HG03045 (cell line): ENCODE results near the gene SHANK2.
"Not testable (repeated sequence)": the region's sequence is repeated elsewhere in the genome, so short reads cannot be mapped to it uniquely, and the experiment has no call there.

Experiments
- ATAC-seq: cut with Tn5 transposase; IDR thresholded peaks from one replicate; pipeline ENCODE4 v1.9.1; 2021; ENCODE audit warnings: mild to moderate bottlenecking, moderate library complexity; ENCODE audit not compliant: unreplicated experiment

The SHANK2 gene

DNA sequence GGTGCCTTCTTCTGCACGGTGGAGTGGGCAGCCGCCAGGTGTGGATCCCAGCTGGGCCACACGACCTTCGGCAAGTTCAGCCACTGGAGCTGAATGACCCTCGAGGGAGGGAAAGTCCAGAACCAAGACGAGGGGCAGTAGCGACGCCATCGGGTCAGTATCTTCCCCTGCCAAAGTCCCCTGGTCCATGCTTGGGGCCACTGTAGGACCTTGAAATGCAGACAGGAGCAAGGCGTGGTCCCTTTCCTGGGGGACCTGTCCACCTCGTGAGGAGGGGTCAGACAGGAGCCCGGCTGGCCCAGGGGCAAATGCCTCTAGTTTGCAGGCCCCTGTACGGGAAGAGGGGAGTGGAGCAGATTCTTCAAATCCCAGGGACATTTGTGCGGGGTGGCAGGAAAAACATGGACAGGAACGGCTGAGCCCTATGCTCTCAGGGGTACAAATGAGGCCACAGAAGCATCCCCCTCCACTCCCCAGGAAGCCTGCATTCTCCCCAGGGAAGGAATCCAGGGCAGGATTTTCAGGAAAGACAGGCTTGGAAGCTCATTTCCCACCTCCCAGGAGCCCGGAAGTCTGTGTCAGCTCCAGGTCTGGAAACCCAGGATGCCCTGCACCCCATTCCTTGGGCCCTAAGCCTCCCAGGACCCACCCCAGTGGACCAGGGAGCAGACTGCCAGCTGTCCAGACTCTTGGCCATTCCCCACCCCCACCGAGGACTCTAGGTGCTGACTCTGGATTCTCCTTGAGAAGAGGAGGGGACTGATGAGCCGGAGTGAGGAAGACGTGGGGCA lies 6.6 kb downstream of the SHANK2 start:
- ATAC-seq, result no peak

DNA sequence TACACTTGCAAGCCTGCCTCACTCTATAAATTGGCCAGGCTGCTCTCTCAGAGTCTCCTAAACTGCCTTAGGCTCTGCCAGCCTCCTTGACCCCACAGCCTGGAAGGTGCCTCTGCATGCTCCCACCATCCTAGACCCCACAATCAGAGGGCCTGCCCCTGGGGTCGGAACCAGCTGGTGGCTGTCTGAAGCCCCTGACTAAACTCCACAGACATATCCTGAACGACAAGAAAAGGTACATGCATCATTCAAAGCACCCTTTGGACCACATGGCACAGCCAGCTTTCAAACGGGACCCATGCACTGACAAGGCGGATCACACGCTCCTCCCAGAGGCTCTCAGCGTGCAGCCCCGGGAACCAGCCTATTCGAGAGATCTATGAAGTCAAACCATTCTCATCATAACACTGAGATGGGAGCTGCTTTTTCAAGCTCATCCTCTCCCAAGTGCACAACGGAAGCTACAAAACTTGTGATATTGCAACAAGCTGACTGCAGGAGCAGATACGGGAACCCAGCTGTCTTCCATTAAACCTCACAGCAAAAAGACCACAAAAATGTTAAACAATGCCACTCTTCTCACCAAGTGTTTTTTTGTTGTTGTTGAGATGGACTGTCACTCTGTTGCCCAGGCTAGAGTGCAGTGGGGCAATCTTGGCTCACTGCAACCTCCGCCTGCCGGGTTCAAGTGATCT lies 8.1 kb downstream of the SHANK2 start:
- no peak for ATAC-seq

DNA sequence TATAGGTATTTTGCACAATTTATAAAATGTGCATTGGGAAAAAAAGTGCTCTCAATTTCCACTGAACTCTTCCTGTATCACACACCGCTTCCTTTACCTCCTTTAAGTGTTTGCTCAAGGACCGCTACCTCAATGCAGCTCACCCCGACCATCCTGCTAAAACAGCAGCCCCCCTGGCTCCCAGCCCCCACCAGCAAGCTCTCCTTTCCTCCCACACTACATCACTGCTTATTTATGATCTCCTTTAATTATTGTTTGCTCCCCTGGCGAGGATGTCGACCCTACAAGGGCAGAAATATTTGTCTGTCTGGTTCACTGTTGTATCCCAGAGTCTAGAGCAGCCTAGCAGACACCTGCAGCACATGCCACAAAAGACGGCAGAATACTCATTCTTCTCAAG lies 10.0 kb downstream of the SHANK2 start:
- no peak for ATAC-seq

DNA sequence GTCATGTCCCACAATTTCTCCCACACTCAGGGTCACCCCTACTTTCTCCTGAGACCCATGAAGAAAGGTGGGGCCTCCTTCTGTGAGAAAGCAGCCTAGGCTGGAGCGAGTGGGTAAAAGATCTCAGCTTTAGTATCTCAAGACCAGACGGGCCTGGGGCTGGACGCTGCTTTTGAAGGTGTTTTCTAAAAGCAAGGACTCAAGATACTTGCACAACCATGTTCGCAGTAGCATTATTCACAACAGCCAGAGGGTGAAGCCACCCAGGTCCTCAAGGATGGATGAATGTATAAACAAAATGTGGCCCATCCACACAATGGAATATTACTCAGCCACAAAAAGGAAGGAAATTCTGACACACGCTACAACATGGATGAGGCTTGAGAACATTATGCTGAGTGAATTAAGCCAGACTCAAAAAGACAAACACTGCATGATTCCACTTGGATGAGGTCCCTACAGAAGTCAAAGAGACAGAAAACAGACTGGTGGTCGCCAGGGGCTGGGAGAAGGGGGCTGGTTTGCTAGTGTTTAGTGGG lies 10.6 kb downstream of the SHANK2 start:
- ATAC-seq, result no peak

DNA sequence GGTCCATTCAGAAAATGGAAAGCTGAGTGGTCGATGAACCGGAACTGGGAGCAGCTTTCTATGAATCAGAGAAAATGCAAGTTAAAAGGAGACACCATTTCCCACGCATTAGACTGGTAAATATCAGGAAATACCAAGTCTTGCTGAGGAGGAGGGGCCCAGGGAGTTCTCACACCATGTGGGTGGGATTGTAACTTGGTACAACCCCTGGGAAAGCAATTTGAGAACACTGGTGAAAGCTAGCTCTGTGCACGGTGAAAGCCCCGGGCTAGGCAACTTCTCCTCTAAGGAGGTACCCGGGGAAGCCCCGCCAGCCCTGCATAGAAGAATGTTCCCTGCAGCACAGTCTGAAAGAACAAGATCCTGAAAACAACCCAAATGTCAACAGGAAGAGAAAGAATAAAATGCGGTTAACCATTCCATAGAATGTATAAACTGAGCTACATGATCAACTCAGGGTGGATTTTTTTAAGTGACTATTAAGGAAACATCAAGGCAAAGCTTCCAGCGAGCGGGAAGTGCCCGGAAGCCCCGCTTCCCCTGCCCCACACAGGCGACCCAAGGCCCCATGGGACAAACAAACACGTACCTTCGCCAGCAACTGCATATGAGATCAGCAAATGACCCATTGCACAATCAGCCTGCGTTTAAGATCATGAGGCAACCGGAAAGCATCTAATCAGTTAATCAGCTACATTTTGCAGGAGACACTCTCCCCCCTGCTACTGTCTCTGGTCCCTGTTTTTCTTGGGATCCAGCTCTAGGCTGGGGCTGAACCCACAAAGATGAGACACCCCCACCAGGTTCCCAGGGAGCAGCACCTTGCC lies 11.3 kb downstream of the SHANK2 start:
- ATAC-seq, result no peak

DNA sequence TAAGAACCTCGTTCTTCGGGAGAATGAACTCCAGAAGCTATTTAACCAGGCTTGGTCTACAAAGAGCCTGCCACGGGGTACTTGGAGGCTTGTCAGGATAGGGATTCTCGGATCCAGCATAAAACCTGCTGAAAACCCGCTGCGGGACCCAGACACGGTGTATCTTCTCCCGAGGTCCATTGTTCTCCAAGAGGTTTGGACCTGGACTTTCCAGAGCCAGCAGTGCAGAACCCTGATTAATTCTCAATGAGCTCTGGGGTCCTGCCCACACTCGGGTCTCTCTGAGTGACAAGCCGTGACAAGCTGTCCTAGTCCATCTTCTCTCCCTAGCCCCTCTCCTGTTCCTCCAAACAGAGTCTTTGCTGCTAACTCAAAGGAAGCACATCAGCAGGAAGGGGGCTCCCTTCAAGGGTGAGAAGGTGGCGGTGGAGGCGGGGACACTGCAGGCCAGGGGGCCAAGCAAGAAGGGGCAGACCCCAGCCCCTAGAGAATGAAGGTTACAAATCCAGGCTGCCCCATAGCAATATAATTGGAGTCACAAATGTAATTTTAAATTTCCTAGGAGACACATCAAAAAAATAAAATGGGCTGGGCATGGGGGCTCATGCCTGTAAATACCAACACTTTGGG lies 12.2 kb downstream of the SHANK2 start:
- no peak for ATAC-seq

DNA sequence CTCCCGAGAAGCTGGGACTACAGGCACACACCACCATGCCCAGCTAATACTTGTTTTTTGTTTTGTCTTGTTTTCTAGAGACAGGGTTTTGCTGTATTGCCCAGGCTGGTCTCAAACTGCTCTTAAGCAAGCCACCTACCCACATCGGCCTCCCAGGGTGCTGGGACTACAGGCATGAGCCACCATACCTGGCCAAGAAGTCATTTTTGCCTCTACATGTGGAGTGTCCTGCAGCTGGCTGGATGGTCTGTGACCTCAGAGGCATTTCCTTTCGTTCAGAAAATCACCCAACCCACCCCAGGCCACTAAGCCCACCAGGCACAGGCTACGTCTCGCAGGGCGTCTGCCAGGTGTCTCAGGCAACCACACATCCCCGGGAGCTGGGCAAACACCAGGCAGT lies 12.8 kb downstream of the SHANK2 start:
- ATAC-seq, result no peak

DNA sequence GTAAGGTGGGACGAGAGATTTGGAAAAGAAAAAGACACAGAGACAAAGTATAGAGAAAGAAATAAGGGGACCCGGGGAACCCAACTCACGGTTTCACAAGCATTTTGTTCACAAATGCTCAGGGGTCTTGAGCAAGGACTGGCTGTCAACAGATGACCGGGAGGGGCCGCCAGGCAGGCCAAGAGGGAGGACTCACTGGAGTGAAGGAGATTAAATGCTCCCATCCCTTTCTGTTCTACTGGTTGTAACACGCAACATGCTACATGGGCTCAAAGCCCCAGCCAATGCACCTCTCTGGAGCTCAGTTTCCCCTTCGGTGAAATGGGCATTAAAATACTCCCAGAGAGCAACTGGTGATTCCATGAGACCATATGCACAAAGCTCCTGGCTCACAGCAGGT lies 13.4 kb downstream of the SHANK2 start:
- ATAC-seq, result no peak

DNA sequence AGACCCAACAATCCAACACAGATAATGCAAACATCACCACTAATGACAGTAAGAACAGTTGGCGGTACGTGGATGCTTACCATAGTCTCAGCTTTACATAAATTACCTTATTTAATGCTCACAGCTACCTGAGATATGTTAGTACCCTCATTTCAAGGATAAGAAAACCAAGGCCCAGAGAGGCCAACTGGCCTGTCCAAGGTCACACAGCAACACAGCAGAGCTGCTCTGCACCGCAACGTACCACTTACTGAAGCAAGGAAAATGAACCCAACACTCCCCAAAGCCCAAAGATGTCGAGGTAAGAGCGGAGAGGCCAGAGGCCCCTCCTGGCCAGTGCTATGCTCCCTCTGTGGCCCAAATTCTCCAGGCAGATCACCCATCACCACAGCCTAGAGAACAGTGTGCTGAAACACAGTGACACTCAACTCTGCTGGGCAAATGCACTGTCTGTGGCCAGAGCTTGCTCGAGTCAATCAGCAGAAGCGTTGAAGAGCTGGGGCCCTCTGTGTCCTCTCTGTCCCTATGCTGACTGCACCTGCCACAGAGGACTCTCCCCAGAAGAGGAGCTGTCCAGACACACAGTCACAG lies 14.0 kb downstream of the SHANK2 start:
- ATAC-seq, result no peak

DNA sequence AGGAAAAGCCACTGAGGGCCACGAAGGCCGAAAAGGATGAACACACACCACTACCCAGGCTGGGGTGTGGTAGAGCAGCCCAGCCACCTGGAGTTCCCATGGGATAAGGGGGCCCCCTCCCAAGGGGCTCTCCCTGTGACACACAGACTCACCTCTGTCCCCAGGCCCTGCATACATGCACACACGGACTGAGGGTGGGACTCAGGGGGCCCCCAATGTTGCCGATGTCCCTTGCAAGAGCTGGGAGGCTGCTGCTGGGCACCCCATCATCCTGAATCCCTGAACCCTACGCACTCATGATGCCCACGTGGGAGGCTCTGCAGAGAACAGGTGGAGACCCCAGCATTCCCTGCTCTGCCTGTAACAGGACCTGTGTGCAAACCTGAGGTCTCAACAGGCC lies 14.5 kb downstream of the SHANK2 start:
- ATAC-seq, result no peak

DNA sequence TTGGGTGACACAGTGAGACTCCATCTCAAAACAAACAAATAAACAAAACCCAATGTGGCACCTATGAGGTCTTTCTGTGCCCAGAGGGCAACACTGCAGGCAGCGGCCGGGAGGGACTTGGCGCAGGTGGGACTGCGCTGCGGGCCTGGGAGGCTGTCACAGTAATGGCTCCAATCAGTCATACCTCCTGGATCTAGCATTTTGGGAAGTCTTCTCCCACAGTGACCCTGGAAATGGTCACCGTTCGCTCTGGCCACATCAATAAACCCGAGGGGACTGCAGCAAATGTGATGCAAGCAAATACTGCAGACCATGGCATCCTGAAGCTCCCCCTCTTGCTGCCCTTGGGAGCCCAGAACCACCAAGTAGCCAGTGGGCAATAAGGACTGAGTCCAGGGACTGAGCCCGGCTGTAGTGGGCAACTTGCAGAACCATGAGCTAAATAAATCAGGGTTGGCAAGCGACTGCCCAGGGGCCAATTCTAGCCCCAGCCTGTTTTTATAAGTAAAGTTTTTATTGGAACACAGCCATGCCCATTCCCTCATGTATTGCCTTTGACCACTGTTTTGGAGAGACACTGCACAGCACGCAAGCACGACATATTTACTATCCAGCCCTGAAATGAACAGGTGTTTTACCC lies 15.4 kb downstream of the SHANK2 start:
- ATAC-seq, result no peak

DNA sequence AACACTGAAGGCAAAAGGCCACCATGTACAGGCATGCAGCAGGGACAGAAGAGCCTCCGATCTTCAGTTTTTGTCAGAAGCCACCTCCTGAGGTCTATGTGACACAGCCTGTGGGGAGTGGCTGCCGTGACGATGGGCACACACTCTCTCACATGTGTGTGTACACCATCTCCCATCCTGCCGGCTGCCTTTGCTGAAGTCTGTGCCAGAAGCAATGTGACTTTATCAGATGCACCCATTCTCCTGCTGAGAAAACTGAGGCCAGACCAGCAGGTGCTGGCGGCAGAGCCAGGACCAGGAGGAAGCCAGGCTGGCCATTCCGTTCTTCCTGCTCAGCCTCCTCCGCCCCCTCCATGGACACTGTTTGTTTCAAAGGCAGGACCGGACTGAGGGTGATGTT lies 16.7 kb downstream of the SHANK2 start:
- no peak for ATAC-seq

DNA sequence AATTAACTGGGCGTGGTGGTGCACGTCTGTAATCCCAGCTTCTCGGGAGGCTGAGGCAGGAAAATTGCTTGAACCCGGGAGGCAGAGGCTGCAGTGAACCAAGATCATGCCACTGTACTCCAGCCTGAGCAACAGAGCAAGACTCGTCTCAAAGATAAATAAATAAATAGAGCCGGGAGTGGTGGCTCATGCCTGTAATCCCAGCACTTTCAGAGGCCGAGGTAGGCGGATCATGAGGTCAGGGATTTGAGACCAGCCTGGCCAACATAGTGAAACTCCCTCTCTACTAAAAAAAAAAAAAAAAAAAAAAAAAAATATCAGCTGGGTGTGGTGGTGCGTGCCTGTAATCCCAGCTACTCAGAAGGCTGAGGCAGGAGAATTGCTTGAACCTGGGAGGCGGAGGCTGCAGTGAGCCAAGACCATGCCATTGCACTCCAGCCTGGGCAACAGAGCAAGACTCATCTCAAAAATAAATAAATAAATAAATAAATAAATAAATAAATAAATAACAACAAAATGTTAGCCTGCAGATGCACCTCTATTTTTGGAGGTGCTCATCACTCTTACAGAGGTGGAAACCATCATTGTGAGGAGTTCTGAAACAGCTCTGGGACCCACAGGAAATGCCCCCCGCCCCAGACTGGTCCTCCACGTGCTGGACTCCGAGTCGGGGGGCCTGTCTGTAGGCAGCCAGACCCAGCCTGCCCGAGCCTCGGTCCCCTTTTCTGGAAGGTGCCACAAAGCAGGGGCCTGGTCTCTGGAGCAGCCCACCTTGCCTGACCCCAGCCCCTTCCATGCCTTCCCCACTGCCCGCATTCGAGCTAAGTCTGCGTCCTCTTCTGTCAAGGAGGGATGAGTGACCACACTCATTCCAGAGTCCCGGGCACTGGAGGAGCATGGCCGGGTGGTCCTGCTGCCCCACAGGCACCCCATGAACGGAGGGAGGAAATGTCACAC lies 18.2 kb downstream of the SHANK2 start:
- not testable (repeated sequence) for ATAC-seq

DNA sequence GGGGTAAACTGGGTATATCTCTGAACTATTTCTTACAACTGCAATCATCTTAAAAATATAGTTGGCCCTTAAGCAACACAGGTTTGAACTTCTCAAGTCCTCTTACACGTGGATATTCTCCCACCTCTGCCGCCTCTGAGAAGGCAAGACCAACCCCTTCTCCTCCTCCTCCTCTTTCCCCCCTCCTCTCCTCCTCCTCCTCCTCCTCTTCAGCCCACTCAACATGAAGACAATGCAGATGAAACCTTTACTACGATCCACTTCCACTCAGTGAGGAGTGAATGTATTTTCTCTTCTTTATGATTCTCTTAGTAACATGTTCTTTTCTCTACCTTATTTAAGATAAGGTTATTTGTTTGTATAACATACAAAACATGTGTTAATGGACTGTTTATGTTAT lies 20.0 kb downstream of the SHANK2 start:
- ATAC-seq, result no peak

DNA sequence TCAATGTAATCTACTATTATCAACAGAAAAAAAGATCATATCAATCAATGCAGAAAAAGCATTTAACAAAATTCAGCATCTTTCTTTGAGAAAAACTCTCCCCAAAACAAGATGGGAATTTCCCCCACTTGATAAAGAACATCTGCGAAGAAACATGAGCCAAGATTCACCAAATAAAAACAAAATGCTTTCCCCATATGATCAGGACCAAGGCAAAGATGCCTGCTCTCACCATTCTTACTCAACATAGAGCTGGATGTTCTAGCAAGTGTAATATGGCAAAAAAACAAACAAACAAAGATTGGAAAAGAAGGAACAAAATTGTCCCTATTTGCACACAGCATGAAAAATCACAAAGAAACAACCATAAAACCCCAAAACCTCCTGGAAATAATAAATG lies 23.4 kb downstream of the SHANK2 start:
- ATAC-seq, result no peak

DNA sequence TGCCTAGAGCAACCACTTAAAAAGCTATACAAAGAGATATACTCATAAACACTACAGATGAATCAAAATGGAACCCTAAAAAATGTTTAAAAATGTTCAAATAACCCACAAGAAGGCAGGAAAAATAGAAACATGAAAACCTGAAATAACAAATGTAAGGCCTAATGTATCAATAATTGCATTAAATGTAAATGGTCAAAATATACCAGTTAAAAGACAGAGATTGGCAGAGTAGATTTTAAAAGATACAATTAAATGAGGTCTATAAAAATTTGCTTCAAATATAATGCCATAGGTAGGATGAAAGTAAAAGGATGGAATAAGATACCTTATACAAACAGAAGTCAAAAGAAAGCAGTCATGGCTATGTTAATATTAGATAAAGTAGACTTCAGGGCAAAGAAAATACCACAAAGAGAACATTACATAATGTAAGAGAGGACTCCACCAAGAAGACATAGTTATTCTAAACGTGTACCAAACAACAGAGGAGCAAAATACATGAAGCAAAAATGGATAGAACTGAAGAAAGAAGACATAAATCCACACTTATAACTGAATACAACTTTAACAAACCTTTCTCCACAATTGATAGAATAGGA lies 25.2 kb downstream of the SHANK2 start:
- no peak for ATAC-seq

DNA sequence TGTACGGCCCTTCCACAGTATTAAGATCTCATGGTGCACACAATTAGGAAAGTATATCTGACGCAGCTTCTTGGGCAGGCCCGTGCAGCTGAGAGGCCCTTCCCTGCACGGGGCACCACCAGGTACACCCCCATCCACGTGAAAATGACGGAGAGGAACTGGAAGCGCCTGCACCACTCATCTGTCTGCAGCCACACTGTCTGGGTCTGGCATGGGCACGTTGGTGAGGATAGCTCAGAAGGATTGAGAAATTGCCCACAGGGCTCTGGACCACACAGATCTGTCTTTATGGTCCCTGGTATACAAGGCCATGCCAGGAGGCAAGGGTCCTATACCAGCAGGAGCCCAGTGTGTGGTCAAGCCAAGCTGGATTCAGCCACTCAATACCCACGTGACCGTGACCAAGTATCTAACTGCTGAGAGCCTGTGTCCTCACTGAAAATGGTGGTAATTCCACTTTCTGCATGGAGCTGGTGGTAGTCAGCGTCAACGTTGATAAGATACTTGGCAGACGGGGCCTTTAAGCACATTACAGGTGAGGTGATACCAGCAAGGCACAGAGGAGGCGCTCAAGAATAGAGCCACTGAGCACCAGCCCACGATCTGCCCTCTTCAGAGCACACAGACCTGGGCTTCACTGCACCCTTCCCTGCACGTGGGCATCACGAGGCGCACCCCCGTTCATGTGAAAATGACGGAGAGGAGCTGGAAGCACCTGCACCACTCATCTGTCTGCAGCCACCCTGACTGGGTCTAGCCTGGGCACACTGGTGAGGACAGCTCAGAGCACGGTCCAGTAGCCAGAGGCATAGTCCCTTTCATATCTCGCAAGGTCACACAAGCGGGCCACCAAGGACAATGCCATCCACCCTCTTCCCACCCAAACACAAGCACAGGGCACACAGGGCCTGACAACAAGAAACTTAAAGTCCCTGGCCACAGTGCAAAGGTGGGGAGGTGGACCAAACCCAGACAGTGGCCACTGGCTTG lies 28.4 kb downstream of the SHANK2 start:
- no peak for ATAC-seq

DNA sequence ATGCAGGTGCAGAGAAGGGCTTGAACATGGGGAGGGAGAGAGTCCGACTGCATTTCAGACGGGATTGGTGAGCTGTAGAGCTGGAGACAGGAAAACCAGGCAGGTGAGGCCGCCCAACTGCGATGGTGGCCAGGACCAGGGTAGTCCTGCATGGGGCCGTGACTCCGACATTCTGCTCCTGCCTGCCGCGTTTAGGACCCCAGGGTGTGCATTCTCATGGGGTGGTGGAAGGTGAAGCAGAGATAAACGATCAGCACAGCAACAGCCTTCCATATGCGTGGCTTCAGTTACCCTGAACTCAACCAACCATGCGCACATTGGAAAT lies 29.3 kb downstream of the SHANK2 start:
- no peak for ATAC-seq
